ENCODE data around the gene NPAS3.

DNA sequence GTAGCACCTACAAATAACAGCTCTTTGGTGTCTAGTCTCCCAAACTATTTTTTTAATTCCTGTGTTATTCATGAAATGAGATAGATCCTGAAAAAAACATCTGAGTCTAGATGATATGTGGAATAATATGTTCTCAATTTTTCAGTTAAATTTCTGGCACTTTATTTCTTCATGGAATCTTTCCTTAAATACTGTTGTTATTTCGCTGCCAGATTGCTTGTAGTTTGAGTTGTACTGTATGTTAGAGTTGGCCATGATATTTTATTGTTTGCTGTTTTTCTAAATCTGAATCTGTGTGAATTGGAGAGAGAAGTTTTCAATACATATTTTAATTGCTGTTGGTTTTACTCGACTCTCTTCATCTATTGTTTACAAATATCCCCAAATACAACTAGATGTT is 511.7 kb downstream of the NPAS3 start:
- TF ChIP-seq, protein P1, sequence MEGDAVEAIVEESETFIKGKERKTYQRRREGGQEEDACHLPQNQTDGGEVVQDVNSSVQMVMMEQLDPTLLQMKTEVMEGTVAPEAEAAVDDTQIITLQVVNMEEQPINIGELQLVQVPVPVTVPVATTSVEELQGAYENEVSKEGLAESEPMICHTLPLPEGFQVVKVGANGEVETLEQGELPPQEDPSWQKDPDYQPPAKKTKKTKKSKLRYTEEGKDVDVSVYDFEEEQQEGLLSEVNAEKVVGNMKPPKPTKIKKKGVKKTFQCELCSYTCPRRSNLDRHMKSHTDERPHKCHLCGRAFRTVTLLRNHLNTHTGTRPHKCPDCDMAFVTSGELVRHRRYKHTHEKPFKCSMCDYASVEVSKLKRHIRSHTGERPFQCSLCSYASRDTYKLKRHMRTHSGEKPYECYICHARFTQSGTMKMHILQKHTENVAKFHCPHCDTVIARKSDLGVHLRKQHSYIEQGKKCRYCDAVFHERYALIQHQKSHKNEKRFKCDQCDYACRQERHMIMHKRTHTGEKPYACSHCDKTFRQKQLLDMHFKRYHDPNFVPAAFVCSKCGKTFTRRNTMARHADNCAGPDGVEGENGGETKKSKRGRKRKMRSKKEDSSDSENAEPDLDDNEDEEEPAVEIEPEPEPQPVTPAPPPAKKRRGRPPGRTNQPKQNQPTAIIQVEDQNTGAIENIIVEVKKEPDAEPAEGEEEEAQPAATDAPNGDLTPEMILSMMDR (conservative IDR thresholded peaks at IDR 0.05; ENCODE audit: low read length) = no peak
- no peak for TF ChIP-seq EZH2phosphoT487 (IDR thresholded peaks at IDR 0.05; ENCODE audit: borderline replicate concordance, low read depth, low read length)
